ENCODE data around the gene PLS1.

Gene PLS1

GRCh38 chr3:142624341-142625152 lies 28.4 kb downstream of the PLS1 start:
- Histone ChIP-seq H3K4me1 (ENCODE audit: insufficient read depth, poor library complexity, severe bottlenecking) (peaks cover 11% of the 10 kb centered on the region), H3K27ac (ENCODE audit: poor library complexity, severe bottlenecking) (no peak overlapping the region), H3K4me3 (ENCODE audit: severe bottlenecking) (no peak overlapping the region), H3K9me3 (ENCODE audit: severe bottlenecking) (no peaks in the 10 kb centered on the region), H3K27me3 (ENCODE audit: insufficient read depth, poor library complexity, severe bottlenecking) (no peaks in the 10 kb centered on the region), H3K36me3 (ENCODE audit: low read depth) (no peaks in the 10 kb centered on the region)
- no peak for ATAC-seq (ENCODE audit: low read depth)
- no peak for DNase-seq (ENCODE audit: low spot score)
- no peak for TF ChIP-seq CTCF (IDR thresholded peaks at IDR 0.05; ENCODE audit: poor library complexity, severe bottlenecking)

GRCh38 chr3:142625153-142625440 lies 28.9 kb downstream of the PLS1 start:
- Histone ChIP-seq H3K27me3 (ENCODE audit: insufficient read depth, poor library complexity, severe bottlenecking) (no peaks in the 10 kb centered on the region), H3K36me3 (ENCODE audit: low read depth) (no peaks in the 10 kb centered on the region), H3K9me3 (ENCODE audit: severe bottlenecking) (no peaks in the 10 kb centered on the region), H3K4me1 (ENCODE audit: insufficient read depth, poor library complexity, severe bottlenecking) (peaks cover 9% of the 10 kb centered on the region), H3K27ac (ENCODE audit: poor library complexity, severe bottlenecking) (no peak overlapping the region), H3K4me3 (ENCODE audit: severe bottlenecking) (no peak overlapping the region)
- TF ChIP-seq CTCF (IDR thresholded peaks at IDR 0.05; ENCODE audit: poor library complexity, severe bottlenecking) = no peak
- no peak for DNase-seq (ENCODE audit: low spot score)
- ATAC-seq (ENCODE audit: low read depth) = no peak

GRCh38 chr3:142626971-142627370 lies 30.8 kb downstream of the PLS1 start:
- no peak for DNase-seq (ENCODE audit: low spot score)
- Histone ChIP-seq H3K27me3 (ENCODE audit: insufficient read depth, poor library complexity, severe bottlenecking) (no peaks in the 10 kb centered on the region), H3K36me3 (ENCODE audit: low read depth) (no peaks in the 10 kb centered on the region), H3K27ac (ENCODE audit: poor library complexity, severe bottlenecking) (no peak overlapping the region), H3K4me1 (ENCODE audit: insufficient read depth, poor library complexity, severe bottlenecking) (peaks cover 9% of the 10 kb centered on the region), H3K4me3 (ENCODE audit: severe bottlenecking) (no peak overlapping the region), H3K9me3 (ENCODE audit: severe bottlenecking) (no peaks in the 10 kb centered on the region)
- ATAC-seq (ENCODE audit: low read depth) = no peak
- no peak for TF ChIP-seq CTCF (IDR thresholded peaks at IDR 0.05; ENCODE audit: poor library complexity, severe bottlenecking)

GRCh38 chr3:142628801-142629200 lies 32.6 kb downstream of the PLS1 start:
- no peak for TF ChIP-seq CTCF (IDR thresholded peaks at IDR 0.05; ENCODE audit: poor library complexity, severe bottlenecking)
- no peaks in the 10 kb centered on the region for H3K36me3 ChIP-seq (ENCODE audit: low read depth)
- no peaks in the 10 kb centered on the region for H3K4me1 ChIP-seq (ENCODE audit: insufficient read depth, poor library complexity, severe bottlenecking)
- no peak for DNase-seq (ENCODE audit: low spot score)
- ATAC-seq (ENCODE audit: low read depth) = no peak
- H3K27ac ChIP-seq (ENCODE audit: poor library complexity, severe bottlenecking) = no peak overlapping the region
- no peaks in the 10 kb centered on the region for H3K27me3 ChIP-seq (ENCODE audit: insufficient read depth, poor library complexity, severe bottlenecking)
- no peak overlapping the region for H3K4me3 ChIP-seq (ENCODE audit: severe bottlenecking)
- H3K9me3 ChIP-seq (ENCODE audit: severe bottlenecking) = no peaks in the 10 kb centered on the region

GRCh38 chr3:142633073-142633472 lies 36.9 kb downstream of the PLS1 start:
- DNase-seq (ENCODE audit: low spot score) (no peak), ATAC-seq (ENCODE audit: low read depth) (no peak)
- no peaks in the 10 kb centered on the region for H3K9me3 ChIP-seq (ENCODE audit: severe bottlenecking)
- H3K36me3 ChIP-seq (ENCODE audit: low read depth) = no peaks in the 10 kb centered on the region
- H3K4me1 ChIP-seq (ENCODE audit: insufficient read depth, poor library complexity, severe bottlenecking) = no peaks in the 10 kb centered on the region
- no peak for TF ChIP-seq CTCF (IDR thresholded peaks at IDR 0.05; ENCODE audit: poor library complexity, severe bottlenecking)
- H3K4me3 ChIP-seq (ENCODE audit: severe bottlenecking) = no peak overlapping the region
- no peaks in the 10 kb centered on the region for H3K27me3 ChIP-seq (ENCODE audit: insufficient read depth, poor library complexity, severe bottlenecking)
- no peak overlapping the region for H3K27ac ChIP-seq (ENCODE audit: poor library complexity, severe bottlenecking)

Measured in RWPE2 (cell line).